ENCODE results near the gene SPPL2C. TPM values are rescaled to one million over a fixed set of nuclear protein-coding genes. Genes with fewer than 3 reads are reported as not detected.

The SPPL2C gene
- total RNA-seq, 1 donor from 2014 or later, result not detected

GRCh38 chr17:45826919-45827588, 17.6 kb upstream of the SPPL2C start:
- H3K4me3 ChIP-seq (ENCODE audit: low read depth, low read length), result no peak overlapping the region
- no peak for DNase-seq (ENCODE audit: low read depth)
- TF ChIP-seq CTCF (conservative IDR thresholded peaks at IDR 0.05; ENCODE audit: low read depth, low read length), result no peak

- no peak for DNase-seq (ENCODE audit: low read depth)
- no peak for TF ChIP-seq CTCF (conservative IDR thresholded peaks at IDR 0.05; ENCODE audit: low read depth, low read length)
- H3K4me3 ChIP-seq (ENCODE audit: low read depth, low read length), result no peak overlapping the region
Measured at GRCh38 chr17:45828171-45828570, 16.5 kb upstream of the SPPL2C start.

DNA sequence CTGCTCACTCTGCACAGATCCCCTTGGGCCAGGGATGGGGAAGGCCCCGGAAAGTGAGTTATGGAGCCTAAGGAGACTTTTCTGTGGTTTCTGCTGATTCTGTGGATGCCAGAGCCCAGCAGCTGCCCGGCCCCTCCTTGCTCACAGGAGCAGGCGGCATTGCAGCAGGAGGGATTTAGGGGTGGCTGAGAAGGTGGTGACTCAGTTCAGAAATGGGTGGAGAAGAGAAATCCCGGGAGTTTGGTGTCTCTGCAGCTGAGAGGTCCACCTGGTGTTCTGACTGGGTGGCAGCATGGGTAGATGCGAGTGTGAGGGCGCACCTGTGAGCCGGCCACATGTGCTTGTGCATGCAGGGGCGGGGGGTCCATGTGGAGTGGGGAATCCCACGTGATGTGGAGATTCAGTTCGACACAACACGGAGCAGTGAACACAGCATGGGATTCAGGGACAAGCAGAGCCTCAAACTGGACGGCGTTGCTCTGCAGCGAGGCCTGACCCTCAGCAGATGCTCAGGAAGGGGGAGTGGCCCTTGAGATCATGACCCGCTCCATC, 16.0 kb upstream of the SPPL2C start:
- no peak for TF ChIP-seq CTCF (conservative IDR thresholded peaks at IDR 0.05; ENCODE audit: low read depth, low read length)
- no peak overlapping the region for H3K4me3 ChIP-seq (ENCODE audit: low read depth, low read length)
- no peak for DNase-seq (ENCODE audit: low read depth)

DNA sequence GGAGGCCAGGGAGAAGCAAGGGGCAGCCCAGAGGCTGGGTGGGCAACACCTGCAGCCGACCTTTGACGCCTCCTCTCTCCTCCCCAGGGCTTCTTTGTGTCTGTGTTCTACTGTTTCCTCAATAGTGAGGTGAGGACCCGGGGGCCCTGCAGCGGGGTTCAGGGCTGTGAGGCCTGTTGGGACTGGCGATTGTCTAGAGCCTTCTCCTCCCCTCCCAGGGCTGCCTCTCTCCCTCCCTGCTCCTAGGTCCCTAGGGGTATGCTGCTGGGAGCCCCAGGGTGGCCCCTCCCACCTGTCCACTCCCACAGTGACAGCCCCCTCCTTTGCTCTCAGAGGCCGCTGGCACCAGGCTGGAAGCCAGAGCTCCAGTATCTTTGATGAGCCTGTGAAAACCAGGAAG, 10.8 kb upstream of the SPPL2C start:
- no peak for TF ChIP-seq CTCF (conservative IDR thresholded peaks at IDR 0.05; ENCODE audit: low read depth, low read length)
- H3K4me3 ChIP-seq (ENCODE audit: low read depth, low read length), result no peak overlapping the region
- no peak for DNase-seq (ENCODE audit: low read depth)

DNA sequence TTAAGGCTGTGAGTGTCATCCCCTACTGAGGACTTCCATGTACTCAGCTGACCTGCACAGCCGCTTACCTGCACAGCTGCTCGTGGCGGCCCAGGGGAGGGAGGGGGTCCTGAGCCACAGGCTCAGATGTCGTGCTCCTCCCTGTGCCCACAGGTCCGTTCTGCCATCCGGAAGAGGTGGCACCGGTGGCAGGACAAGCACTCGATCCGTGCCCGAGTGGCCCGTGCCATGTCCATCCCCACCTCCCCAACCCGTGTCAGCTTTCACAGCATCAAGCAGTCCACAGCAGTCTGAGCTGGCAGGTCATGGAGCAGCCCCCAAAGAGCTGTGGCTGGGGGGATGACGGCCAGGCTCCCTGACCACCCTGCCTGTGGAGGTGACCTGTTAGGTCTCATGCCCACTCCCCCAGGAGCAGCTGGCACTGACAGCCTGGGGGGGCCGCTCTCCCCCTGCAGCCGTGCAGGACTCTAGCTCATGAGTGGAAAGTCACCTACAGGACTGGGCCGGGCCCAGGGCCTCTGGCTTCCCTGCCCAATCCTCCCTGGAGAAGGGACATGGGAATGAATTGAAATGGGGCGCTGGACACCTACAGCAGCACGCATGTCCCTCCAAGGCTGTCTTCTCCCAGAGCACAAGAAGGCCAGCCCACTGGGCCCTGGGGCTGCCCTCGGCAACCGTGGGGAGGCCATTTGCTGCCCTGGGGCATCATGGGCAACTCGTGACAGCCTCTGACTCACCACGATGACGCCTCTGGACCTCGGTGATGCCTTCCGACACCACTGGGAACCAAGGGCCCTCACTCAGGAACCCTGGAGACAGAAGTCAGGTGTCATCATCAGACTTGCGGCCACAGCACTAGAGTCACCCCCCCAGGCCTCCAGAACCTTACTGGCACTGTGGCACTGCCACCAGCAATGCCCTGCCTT, 9.9 kb upstream of the SPPL2C start:
- TF ChIP-seq CTCF (conservative IDR thresholded peaks at IDR 0.05; ENCODE audit: low read depth, low read length), result no peak
- H3K4me3 ChIP-seq (ENCODE audit: low read depth, low read length), result no peak overlapping the region
- DNase-seq (ENCODE audit: low read depth), result no peak

- no peak for DNase-seq (ENCODE audit: low read depth)
- no peak overlapping the region for H3K4me3 ChIP-seq (ENCODE audit: low read depth, low read length)
- TF ChIP-seq CTCF (conservative IDR thresholded peaks at IDR 0.05; ENCODE audit: low read depth, low read length), result no peak
Measured at GRCh38 chr17:45835481-45835880, 9.2 kb upstream of the SPPL2C start.

Data from epithelial cell of proximal tubule (primary cell).